CD14-positive monocyte (primary cell): ENCODE results near the gene SMIM35. TPM values are rescaled to one million over a fixed set of nuclear protein-coding genes. Genes with fewer than 3 reads are reported as not detected.

Source experiments
- DNase-seq, 3 donors: peaks; one replicate each; pipeline ENCODE4 v3.0.0-alpha.2; 2011 to 2022
- H2AFZ ChIP-seq: 2 replicates; pipeline ENCODE4 v1.6.0; 2012; ENCODE audit warnings: mild to moderate bottlenecking, low read depth, low read length, inconsistent platforms; ENCODE audit not compliant: insufficient read depth, poor library complexity, severe bottlenecking
- H3K27ac ChIP-seq, 2 donors: 1 replicate in 1 of 2; 2 replicates in 1 of 2; pipeline ENCODE4 v1.5.1; 2012 to 2013; ENCODE audit warnings: low read length in 2 of 2, control low read depth in 1 of 2, inconsistent platforms in 1 of 2, low read depth in 1 of 2, mild to moderate bottlenecking in 1 of 2
- H3K27me3 ChIP-seq, 2 donors: one replicate each; pipeline versions ENCODE4 v1.6.0 to v1.6.1; 2011 to 2013; ENCODE audit warnings: low read length in 2 of 2; ENCODE audit not compliant: control insufficient read depth in 2 of 2, insufficient read depth in 2 of 2
- H3K36me3 ChIP-seq, 2 donors: replicated peaks in 1 of 2; 1 replicate in 1 of 2; 2 replicates in 1 of 2; pipeline versions ENCODE4 v1.5.1 to v1.6.1; 2012 to 2013; ENCODE audit warnings: low read length in 2 of 2, control low read depth in 1 of 2, inconsistent platforms in 1 of 2, mild to moderate bottlenecking in 1 of 2; ENCODE audit not compliant: insufficient read depth in 2 of 2, control insufficient read depth in 1 of 2
- H3K4me1 ChIP-seq, 2 donors: 1 replicate in 1 of 2; 2 replicates in 1 of 2; pipeline versions ENCODE4 v1.5.1 to v1.6.1; 2012 to 2013; ENCODE audit warnings: low read length in 2 of 2, control low read depth in 1 of 2, inconsistent platforms in 1 of 2, mild to moderate bottlenecking in 1 of 2, moderate library complexity in 1 of 2; ENCODE audit not compliant: insufficient read depth in 2 of 2, control insufficient read depth in 1 of 2
- H3K4me2 ChIP-seq: replicated peaks from 2 replicates; pipeline ENCODE3; 2012; ENCODE audit warnings: low read length, moderate library complexity, mild to moderate bottlenecking; ENCODE audit not compliant: poor library complexity, severe bottlenecking; ENCODE audit errors: extremely low read depth
- H3K4me3 ChIP-seq, 3 experiments: fragments of 200-600 bp in 1 of 3; sonication (generic) in 1 of 3; replicated peaks in 1 of 3; 1 replicate in 2 of 3; 2 replicates in 1 of 3; pipeline ENCODE4 v1.5.1; 2011 to 2013; ENCODE audit warnings: low read length in 3 of 3, mild to moderate bottlenecking in 3 of 3, control low read depth in 2 of 3, low read depth in 2 of 3, inconsistent platforms in 1 of 3, moderate library complexity in 1 of 3
- H3K79me2 ChIP-seq: 2 replicates; pipeline ENCODE4 v1.6.0; 2012; ENCODE audit warnings: mild to moderate bottlenecking, control low read depth, inconsistent platforms, low read length, moderate library complexity; ENCODE audit not compliant: insufficient read depth
- H3K9ac ChIP-seq: 2 replicates; pipeline ENCODE4 v1.6.0; 2017; ENCODE audit warnings: low read length, mild to moderate bottlenecking; ENCODE audit not compliant: insufficient read depth, poor library complexity, severe bottlenecking
- H3K9me3 ChIP-seq, 2 donors: replicated peaks in 1 of 2; 1 replicate in 1 of 2; 2 replicates in 1 of 2; pipeline versions ENCODE4 v1.5.1 to v1.6.1; 2012 to 2013; ENCODE audit warnings: low read length in 2 of 2, control low read depth in 1 of 2; ENCODE audit not compliant: control insufficient read depth in 1 of 2, insufficient read depth in 1 of 2
- H4K20me1 ChIP-seq: 2 replicates; pipeline ENCODE4 v1.6.0; 2012; ENCODE audit warnings: mild to moderate bottlenecking, low read length, control low read depth, moderate library complexity; ENCODE audit not compliant: insufficient read depth
- H3K27ac Mint-ChIP-seq, 7 donors: one replicate each; pipeline ENCODE4 v1.8.0; 2020; ENCODE audit warnings: mild to moderate bottlenecking in 7 of 7, mixed read lengths in 7 of 7, moderate library complexity in 6 of 7, inconsistent platforms in 2 of 7
- H3K27me3 Mint-ChIP-seq, 3 donors: one replicate each; pipeline ENCODE4 v1.8.0; 2021 to 2022; ENCODE audit warnings: low read depth in 3 of 3, mild to moderate bottlenecking in 3 of 3, mixed read lengths in 3 of 3, moderate library complexity in 3 of 3, inconsistent platforms in 1 of 3
- H3K36me3 Mint-ChIP-seq, 2 donors: one replicate each; pipeline ENCODE4 v1.8.0; 2020; ENCODE audit warnings: mixed read lengths in 2 of 2, inconsistent platforms in 1 of 2, mild to moderate bottlenecking in 1 of 2
- H3K4me1 Mint-ChIP-seq: one replicate; pipeline ENCODE4 v1.8.0; 2020; ENCODE audit warnings: mild to moderate bottlenecking, mixed read lengths
- H3K4me3 Mint-ChIP-seq, 2 donors: one replicate each; pipeline ENCODE4 v1.8.0; 2020; ENCODE audit warnings: mild to moderate bottlenecking in 2 of 2, mixed read lengths in 2 of 2, moderate library complexity in 1 of 2
- H3K9me3 Mint-ChIP-seq, 7 donors: one replicate each; pipeline ENCODE4 v1.8.0; 2020 to 2022; ENCODE audit warnings: mixed read lengths in 7 of 7, mild to moderate bottlenecking in 6 of 7, moderate library complexity in 6 of 7, inconsistent platforms in 2 of 7
- WGBS: methylation state at CpG from one replicate; pipeline ENCODE4 v1.1.5; 2013; ENCODE audit warnings: missing lambda C conversion rate; ENCODE audit not compliant: insufficient coverage; 5-methylcytosine and 5-hydroxymethylcytosine counted together
- intact Hi-C, 2 donors: fragments of 100-400 bp; cut with micrococcal nuclease; formaldehyde crosslinking; loops; one replicate each; pipeline versions ENCODE4 v1.15.0 to v1.15.1; 2023
- polyA plus RNA-seq, 3 donors: library from polyadenylated mRNA; depleted of rRNA in 1 of 3; unstranded in 2 of 3; stranded (reverse) in 1 of 3; fragments of 300-500 nt in 2 of 3; fragments of >200 nt in 1 of 3; fragmentation: Illumina TruSeq in 2 of 3; gene quantifications; 1 replicate in 2 of 3; 2 replicates in 1 of 3; pipeline ENCODE4 v1.2.3, GENCODE V29; 2012 to 2021
- TF ChIP-seq, protein P1 (sequence below): fragments of 200-600 bp; IDR thresholded peaks from one replicate; pipeline ENCODE4 v1.8.0; 2022; ENCODE audit warnings: antibody characterized with exemption, mild to moderate bottlenecking

Gene SMIM35
- polyA plus RNA-seq, 3 donors, result 0.05 to 0.29 (median 0.11) TPM

DNA sequence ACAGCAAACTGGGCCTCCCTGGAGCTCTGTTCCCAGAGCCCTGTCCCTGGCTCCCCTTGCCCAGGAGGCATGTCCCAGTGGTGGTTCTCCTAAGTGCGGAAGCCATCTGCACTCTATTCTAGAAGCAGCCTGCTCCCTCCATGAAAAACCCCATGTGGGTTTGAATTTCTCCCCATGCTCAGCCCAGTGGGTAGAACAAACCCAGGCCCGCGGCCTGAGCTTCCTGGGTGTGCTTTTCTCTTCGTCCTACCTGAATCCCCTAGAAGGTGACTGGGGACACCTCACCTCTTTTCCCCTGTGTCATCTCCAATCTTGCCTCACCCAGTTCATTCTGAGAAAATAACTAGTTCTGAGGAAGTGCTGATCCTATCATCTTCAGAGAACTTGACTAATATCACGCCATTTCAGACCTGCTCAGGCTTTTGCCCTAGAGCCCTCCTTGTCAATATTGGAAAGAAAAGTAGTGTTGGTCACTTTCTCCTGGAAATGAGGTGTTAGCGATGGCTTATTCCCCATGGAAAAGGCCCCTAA, 84.7 kb downstream of the SMIM35 start:
- peak in 2 of 3 donors; percentile 58 to 78 for DNase-seq
- no peaks in the 10 kb centered on the region for H3K27me3 ChIP-seq
- H3K79me2 ChIP-seq, result peaks cover 38% of the 10 kb centered on the region
- no peak overlapping the region for H2AFZ ChIP-seq
- peak overlapping the region; percentile 60 for H3K9ac ChIP-seq
- Mint-ChIP-seq H3K9me3 (peaks cover 3 to 13% (median 6%) of the 10 kb centered on the region in 7 donors), H3K27ac (peak overlapping the region; percentile 92 to 98 (median 95)), H3K36me3 (peaks cover 47 to 56% of the 10 kb centered on the region in 2 donors), H3K4me3 (peak overlapping the region in 1 of 2 donors; percentile 51), H3K27me3 (no peaks in the 10 kb centered on the region), H3K4me1 (peaks cover 97% of the 10 kb centered on the region)
- peaks cover 94 to 100% of the 10 kb centered on the region in 2 donors for H3K4me1 ChIP-seq
- TF ChIP-seq, protein P1, sequence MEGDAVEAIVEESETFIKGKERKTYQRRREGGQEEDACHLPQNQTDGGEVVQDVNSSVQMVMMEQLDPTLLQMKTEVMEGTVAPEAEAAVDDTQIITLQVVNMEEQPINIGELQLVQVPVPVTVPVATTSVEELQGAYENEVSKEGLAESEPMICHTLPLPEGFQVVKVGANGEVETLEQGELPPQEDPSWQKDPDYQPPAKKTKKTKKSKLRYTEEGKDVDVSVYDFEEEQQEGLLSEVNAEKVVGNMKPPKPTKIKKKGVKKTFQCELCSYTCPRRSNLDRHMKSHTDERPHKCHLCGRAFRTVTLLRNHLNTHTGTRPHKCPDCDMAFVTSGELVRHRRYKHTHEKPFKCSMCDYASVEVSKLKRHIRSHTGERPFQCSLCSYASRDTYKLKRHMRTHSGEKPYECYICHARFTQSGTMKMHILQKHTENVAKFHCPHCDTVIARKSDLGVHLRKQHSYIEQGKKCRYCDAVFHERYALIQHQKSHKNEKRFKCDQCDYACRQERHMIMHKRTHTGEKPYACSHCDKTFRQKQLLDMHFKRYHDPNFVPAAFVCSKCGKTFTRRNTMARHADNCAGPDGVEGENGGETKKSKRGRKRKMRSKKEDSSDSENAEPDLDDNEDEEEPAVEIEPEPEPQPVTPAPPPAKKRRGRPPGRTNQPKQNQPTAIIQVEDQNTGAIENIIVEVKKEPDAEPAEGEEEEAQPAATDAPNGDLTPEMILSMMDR, result no peak
- peaks cover 0 to 4% of the 10 kb centered on the region in 2 donors for H3K9me3 ChIP-seq
- peaks cover 41 to 45% of the 10 kb centered on the region in 2 donors for H3K36me3 ChIP-seq
- H3K27ac ChIP-seq, result peak overlapping the region; percentile 93 to 95
- peaks cover 54% of the 10 kb centered on the region for H4K20me1 ChIP-seq
- peak overlapping the region in 1 of 3 experiments; percentile 41 for H3K4me3 ChIP-seq
- 91% methylated on average over 5 of the region's 6 CpGs for WGBS
- intact Hi-C loops, result no loop called here
- H3K4me2 ChIP-seq, result peak overlapping the region; percentile 27

- Histone ChIP-seq H3K4me2 (peak overlapping the region; percentile 27), H3K27ac (peak overlapping the region; percentile 93 to 95), H3K9ac (peak overlapping the region; percentile 60), H3K9me3 (peaks cover 0 to 4% of the 10 kb centered on the region in 2 donors), H4K20me1 (peaks cover 59% of the 10 kb centered on the region), H3K79me2 (peaks cover 43% of the 10 kb centered on the region), H3K4me1 (peaks cover 89 to 100% of the 10 kb centered on the region in 2 donors), H3K27me3 (no peaks in the 10 kb centered on the region), H3K36me3 (peaks cover 47 to 50% of the 10 kb centered on the region in 2 donors), H2AFZ (no peak overlapping the region), H3K4me3 (peak overlapping the region in 1 of 3 experiments; percentile 41)
- Mint-ChIP-seq H3K27ac (peak overlapping the region; percentile 92 to 98 (median 95)), H3K36me3 (peaks cover 53 to 61% of the 10 kb centered on the region in 2 donors), H3K4me3 (no peak overlapping the region), H3K27me3 (no peaks in the 10 kb centered on the region), H3K4me1 (peaks cover 91% of the 10 kb centered on the region), H3K9me3 (peaks cover 3 to 13% (median 6%) of the 10 kb centered on the region in 7 donors)
- 13% methylated on average over 1 of the region's 5 CpGs for WGBS
- intact Hi-C loops, result no loop called here
- TF ChIP-seq, protein P1, result no peak
- peak in 1 of 3 donors; percentile 52 for DNase-seq
Observed at GRCh38 chr11:118001494-118001971, 85.2 kb downstream of the SMIM35 start.
